GM12865 (cell line): ENCODE data around the gene ARHGAP27.
A peak's percentile ranks its signal among the peaks of the same experiment; 100 is the strongest.

Experiments
- DNase-seq: peaks from one replicate; pipeline ENCODE4 v3.0.0; 2010; ENCODE audit warnings: low read depth
- H3K4me3 ChIP-seq: 2 replicates; pipeline ENCODE4 v1.5.1; 2011; ENCODE audit warnings: mild to moderate bottlenecking, low read depth, low read length, control low read depth
- TF ChIP-seq, protein P1 (sequence below): IDR thresholded peaks from 2 replicates; pipeline ENCODE4 v1.5.1; 2011; ENCODE audit warnings: low read length, control low read depth, low read depth, inconsistent platforms; ENCODE audit not compliant: insufficient read depth; ENCODE audit errors: missing control alignments

Gene ARHGAP27

DNA sequence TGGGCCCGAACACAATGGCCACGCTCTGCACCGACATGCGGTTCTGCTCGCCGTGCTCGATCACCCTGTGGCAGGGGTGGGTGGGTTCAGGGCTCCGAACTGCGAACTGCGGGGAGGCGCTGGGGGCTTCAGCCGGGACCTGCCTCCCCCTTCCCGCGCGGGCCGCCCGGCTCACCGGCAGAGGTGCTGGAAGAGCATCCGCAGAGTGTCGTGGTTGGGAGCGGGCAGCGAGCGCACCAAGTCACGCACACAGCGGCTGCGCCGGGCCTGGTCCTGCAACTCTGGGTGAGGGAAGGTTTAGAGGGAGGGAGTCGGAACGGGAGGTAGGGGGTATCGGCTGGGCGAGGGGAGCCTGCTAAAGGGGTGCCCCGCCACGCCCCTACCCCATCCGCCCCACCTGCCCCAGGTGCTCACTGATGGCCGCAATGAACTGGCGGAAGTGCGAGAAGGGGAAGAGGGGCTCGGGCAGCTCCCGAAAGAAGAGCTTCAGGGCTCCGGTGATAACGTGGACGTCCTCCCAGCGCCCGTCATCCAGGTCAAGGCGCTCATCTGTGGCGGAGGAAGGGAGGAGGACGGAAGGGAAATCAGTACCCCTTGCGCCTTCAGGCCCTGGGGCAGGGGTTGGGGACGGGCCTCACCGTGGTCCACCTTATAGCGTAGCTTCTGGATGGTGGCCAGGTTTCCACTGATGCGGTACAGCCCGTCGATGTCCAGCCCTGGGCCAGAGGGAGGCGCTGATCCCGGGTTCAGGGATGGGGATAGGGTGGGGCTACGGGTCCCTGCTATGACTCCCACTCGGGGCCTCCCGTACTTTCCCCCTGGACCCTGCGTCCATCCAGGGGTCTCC, 36.9 kb downstream of the ARHGAP27 start:
- TF ChIP-seq, protein P1, sequence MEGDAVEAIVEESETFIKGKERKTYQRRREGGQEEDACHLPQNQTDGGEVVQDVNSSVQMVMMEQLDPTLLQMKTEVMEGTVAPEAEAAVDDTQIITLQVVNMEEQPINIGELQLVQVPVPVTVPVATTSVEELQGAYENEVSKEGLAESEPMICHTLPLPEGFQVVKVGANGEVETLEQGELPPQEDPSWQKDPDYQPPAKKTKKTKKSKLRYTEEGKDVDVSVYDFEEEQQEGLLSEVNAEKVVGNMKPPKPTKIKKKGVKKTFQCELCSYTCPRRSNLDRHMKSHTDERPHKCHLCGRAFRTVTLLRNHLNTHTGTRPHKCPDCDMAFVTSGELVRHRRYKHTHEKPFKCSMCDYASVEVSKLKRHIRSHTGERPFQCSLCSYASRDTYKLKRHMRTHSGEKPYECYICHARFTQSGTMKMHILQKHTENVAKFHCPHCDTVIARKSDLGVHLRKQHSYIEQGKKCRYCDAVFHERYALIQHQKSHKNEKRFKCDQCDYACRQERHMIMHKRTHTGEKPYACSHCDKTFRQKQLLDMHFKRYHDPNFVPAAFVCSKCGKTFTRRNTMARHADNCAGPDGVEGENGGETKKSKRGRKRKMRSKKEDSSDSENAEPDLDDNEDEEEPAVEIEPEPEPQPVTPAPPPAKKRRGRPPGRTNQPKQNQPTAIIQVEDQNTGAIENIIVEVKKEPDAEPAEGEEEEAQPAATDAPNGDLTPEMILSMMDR, result no peak
- no peak for DNase-seq
- H3K4me3 ChIP-seq, result no peak overlapping the region

DNA sequence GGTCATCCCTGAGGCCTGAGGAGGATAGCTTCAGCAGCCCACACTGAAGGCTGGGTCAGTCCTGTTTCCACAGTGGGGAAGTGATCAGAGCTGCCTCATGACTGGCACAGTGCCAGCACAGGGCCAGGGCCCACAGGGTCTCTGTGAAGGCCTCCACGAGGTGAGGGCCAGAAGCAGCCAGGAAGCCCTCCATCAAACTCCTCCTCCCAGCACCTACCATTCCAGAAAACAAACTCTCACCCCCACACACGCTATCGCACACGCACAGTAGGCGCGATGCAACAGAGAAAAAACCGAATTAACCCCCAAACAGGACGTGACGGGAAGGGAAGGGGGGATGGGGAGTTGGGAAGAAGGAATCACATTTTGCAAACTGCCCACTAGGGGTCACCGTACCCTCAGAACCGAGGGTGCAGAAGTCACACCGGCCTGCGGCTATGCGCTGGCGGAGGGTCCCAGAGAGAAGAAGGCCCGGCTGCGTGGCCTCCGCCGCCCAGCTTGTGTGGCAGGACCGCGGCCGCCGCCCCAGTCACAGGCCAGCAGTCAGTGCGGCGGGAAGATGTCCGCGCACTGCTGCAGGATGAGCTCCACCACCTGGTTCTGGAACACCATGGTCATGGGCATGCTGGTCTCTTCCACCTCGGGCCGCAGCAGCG, 37.6 kb downstream of the ARHGAP27 start:
- TF ChIP-seq, protein P1, result peak; percentile 61
- peak; percentile 65 for DNase-seq
- H3K4me3 ChIP-seq, result no peak overlapping the region

DNA sequence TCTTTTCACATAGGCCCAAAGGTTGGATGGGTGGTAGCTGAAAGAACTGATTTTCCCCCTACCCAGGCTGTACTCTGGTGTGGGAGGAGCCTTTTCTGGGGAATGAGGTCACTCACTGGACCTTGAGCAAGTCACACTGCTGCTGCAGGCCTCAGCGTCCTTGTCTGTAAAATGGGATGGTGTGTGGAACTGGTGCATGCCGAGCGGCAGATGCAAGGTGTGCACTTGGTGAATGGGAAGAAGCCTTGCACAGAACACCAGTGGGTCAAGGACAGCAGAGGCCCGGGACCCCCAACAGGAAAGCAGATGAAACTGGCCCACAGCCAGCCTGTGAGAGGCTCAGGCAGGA, 38.1 kb downstream of the ARHGAP27 start:
- DNase-seq, result no peak
- no peak overlapping the region for H3K4me3 ChIP-seq
- TF ChIP-seq, protein P1, result no peak

DNA sequence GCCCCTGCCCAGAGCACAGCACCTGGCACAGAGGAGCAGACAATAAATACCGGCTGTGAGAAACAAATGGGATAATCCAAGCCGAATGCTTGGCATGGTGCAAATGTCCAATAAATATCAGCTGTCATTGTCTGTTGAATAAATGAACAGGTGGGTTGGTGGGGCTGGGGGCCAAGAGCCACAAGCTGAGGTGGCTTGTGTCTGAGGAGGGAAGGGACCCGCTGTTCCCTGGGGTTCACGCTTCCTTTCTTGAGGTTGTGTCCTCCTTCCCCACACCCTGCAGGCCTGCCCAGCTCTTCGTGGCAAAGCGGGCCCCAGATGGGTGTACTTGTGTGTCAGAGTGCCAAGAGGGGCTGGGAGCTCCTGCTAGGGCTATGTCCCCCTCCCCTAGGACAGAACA, 38.6 kb downstream of the ARHGAP27 start:
- TF ChIP-seq, protein P1, result no peak
- DNase-seq, result no peak
- H3K4me3 ChIP-seq, result no peak overlapping the region

DNA sequence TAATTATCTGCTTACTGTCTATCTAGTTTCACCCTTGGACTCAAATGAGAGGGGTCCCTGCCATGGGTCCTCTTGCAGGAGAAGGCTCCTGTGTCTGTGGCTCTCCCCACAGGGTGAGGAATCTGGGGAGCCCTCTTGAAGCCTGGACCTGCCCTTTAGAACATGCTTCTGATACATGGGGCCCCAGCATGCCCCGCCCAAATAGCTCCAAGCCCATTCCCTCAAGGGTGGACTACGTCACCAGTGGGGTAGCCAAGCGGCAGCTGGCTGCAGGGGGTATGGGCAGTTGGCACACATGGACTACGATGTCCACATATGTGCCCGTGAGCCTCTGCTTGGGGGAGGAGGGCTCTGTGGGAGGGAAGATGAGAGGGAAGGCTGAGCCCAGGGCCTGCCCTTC, 39.3 kb downstream of the ARHGAP27 start:
- H3K4me3 ChIP-seq, result no peak overlapping the region

DNA sequence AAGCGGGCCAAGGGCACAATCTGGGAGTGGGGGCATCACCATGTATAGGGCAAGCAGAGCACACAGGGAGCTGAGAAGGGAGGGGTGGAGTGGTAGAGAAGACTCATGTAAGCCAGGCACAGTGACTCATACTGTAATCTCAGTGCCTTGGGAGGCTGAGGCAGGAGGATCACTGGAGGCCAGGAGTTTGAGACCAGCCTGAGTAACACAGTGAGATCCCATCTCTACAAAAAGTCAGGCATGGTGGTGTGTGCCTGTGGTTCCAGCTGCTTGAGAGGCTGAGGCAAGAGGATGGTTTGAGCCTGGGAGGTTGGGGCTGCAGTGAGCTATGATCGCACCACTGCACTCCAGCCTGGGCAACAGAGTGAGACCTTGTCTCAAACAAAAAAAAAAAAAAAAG, 40.8 kb downstream of the ARHGAP27 start:
- DNase-seq, result no peak
- TF ChIP-seq, protein P1, result no peak
- no peak overlapping the region for H3K4me3 ChIP-seq

More for the DNA sequence above, 39.3 kb downstream of the ARHGAP27 start:
- no peak for DNase-seq
- TF ChIP-seq, protein P1, result no peak
